ENCODE measurements around the gene VPS35L.

The VPS35L gene

GRCh38 chr16:19728636-19728965, 173.1 kb downstream of the VPS35L start:
- TF ChIP-seq GATA2 (IDR thresholded peaks at IDR 0.05; ENCODE audit: low read depth, low read length) (no peak), GATA3 (IDR thresholded peaks at IDR 0.05; ENCODE audit: low read depth, low read length) (no peak)

DNA sequence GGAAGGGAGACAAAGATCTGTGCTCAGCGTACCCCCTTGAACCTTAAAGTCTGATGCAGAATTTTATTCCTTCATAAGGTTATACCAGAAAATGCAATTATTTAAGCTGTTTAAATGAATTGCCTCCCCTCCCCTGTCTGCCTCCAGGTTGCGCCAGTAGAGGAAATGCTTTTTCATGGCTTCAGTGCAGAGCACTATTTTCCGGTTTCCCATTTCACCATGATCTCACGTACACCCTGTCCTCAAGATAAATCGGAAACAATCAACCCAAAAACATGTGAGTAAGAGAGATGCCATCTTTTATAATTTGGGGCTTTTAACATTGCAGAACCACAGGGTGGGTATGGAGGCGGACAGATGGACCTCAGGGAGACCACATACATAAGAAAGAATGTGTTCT, 178.0 kb downstream of the VPS35L start:
- TF ChIP-seq GATA2 (IDR thresholded peaks at IDR 0.05; ENCODE audit: low read depth, low read length) = no peak
- no peak for TF ChIP-seq GATA3 (IDR thresholded peaks at IDR 0.05; ENCODE audit: low read depth, low read length)

DNA sequence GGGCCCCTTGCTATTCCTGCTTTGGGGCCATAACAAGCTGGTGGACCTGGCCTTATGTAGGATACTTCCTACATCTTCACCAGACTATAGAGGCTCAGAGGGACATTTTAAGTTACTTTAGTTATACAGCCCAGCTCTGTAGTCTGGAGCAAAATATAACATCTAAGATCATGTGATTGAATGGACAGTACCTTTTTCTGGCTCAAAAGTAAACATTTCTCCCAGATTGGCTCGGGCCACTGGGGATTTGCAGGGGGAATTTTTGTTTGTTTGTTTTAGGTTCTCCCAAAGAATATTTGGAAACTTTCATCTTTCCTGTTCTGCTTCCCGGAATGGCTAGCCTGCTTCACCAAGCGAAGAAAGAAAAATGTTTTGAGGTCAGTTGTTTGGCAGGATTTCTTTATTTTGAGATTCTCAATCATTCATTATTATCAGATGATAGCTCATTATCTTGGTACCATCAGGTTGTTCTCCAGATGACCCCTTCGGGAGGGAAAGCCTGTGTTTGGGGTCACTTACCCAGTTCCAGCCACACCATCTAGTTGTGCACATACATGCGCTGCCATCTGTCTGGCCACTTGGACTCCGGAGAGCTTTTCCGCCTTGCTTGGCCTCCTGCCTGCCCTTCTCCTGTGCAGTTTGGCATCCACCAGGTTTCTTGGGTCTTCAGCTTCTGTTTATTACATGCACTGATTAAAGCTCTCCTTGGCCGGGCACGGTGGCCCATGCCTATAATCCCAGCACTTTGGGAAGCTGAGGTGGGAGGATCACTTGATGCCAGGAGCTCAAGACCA, 179.8 kb downstream of the VPS35L start:
- no peak for TF ChIP-seq GATA2 (IDR thresholded peaks at IDR 0.05; ENCODE audit: low read depth, low read length)
- no peak for TF ChIP-seq GATA3 (IDR thresholded peaks at IDR 0.05; ENCODE audit: low read depth, low read length)

GRCh38 chr16:19737306-19738038, 182.0 kb downstream of the VPS35L start:
- no peak for TF ChIP-seq GATA3 (IDR thresholded peaks at IDR 0.05; ENCODE audit: low read depth, low read length)
- TF ChIP-seq GATA2 (IDR thresholded peaks at IDR 0.05; ENCODE audit: low read depth, low read length) = no peak

GRCh38 chr16:19741354-19741753, 185.9 kb downstream of the VPS35L start:
- TF ChIP-seq GATA2 (IDR thresholded peaks at IDR 0.05; ENCODE audit: low read depth, low read length) (no peak), GATA3 (IDR thresholded peaks at IDR 0.05; ENCODE audit: low read depth, low read length) (no peak)

DNA sequence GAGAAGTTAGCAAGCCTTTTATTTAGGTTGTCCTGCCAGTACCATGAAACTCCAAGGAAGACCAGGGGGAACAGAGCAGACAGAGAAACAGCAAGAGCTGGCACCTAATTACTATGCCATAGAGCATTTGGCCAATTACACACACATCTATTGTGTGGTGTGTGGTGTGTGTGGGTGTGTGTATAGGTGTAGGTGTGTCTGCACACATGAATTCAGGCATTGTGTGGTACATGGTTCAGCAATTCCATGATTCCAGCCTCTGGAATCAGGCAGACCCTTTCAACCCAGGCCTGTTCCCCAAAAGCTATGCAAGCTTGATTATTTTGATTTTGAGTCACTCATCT, 188.3 kb downstream of the VPS35L start:
- no peak for TF ChIP-seq GATA3 (IDR thresholded peaks at IDR 0.05; ENCODE audit: low read depth, low read length)
- no peak for TF ChIP-seq GATA2 (IDR thresholded peaks at IDR 0.05; ENCODE audit: low read depth, low read length)

DNA sequence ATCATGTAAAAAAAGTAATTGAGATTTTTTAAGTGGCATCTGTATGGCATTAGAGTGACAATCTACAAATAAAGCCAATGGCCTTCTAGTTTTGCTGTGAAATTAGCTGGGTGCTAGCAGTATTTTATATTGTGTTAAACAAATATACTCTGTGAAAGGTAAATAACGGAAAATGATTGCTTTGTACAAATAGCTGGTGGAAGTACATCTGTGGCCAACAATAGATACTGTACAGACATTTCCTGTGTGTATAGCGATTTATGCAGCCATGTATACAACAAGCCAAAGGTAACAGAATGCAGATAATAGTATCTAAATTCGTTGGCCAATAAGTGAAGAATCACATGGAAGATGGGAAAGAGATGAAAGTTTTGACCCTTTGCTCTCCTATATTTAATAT, 189.2 kb downstream of the VPS35L start:
- TF ChIP-seq GATA3 (IDR thresholded peaks at IDR 0.05; ENCODE audit: low read depth, low read length) (no peak), GATA2 (IDR thresholded peaks at IDR 0.05; ENCODE audit: low read depth, low read length) (no peak)

- no peak for TF ChIP-seq GATA3 (IDR thresholded peaks at IDR 0.05; ENCODE audit: low read depth, low read length)
Measured at GRCh38 chr16:19745286-19746010, 189.9 kb downstream of the VPS35L start.

- no peak for TF ChIP-seq GATA2 (IDR thresholded peaks at IDR 0.05; ENCODE audit: low read depth, low read length)
- no peak for TF ChIP-seq GATA3 (IDR thresholded peaks at IDR 0.05; ENCODE audit: low read depth, low read length)
Measured at GRCh38 chr16:19746561-19746960, 191.1 kb downstream of the VPS35L start.

GRCh38 chr16:19748389-19749168, 193.1 kb downstream of the VPS35L start:
- TF ChIP-seq GATA2 (IDR thresholded peaks at IDR 0.05; ENCODE audit: low read depth, low read length) = no peak
- no peak for TF ChIP-seq GATA3 (IDR thresholded peaks at IDR 0.05; ENCODE audit: low read depth, low read length)

- TF ChIP-seq GATA2 (IDR thresholded peaks at IDR 0.05; ENCODE audit: low read depth, low read length) (no peak), GATA3 (IDR thresholded peaks at IDR 0.05; ENCODE audit: low read depth, low read length) (no peak)
Measured at GRCh38 chr16:19749571-19750080, 194.1 kb downstream of the VPS35L start.

Data from SH-SY5Y (cell line).